ENCODE results near the gene MGA. TPM values are rescaled to one million over a fixed set of nuclear protein-coding genes. Genes with fewer than 3 reads are reported as not detected.

Gene MGA
- total RNA-seq, 1 donor from 2014 or later = 29.6 TPM

- H3K4me1 ChIP-seq = peaks cover 63% of the 10 kb centered on the region
- no peak for DNase-seq
- H3K27me3 ChIP-seq (ENCODE audit: low read depth) = no peaks in the 10 kb centered on the region
- no peak overlapping the region for H3K27ac ChIP-seq (replicated peaks)
- intact Hi-C loops (cut with micrococcal nuclease) = no loop called here
- H3K4me3 ChIP-seq = no peak overlapping the region
- TF ChIP-seq CTCF (IDR thresholded peaks at IDR 0.05; ENCODE audit: borderline replicate concordance) = no peak
- no peaks in the 10 kb centered on the region for H3K9me3 ChIP-seq (replicated peaks)
- peaks cover 8% of the 10 kb centered on the region for H3K36me3 ChIP-seq
These were observed 6.2 kb downstream of the MGA start for GRCh38 chr15:41666353-41666920.

- H3K36me3 ChIP-seq = peaks cover 8% of the 10 kb centered on the region
- TF ChIP-seq CTCF (IDR thresholded peaks at IDR 0.05; ENCODE audit: borderline replicate concordance) = no peak
- H3K27ac ChIP-seq (replicated peaks) = no peak overlapping the region
- no peak overlapping the region for H3K4me3 ChIP-seq
- no peak for DNase-seq
- H3K4me1 ChIP-seq = peaks cover 45% of the 10 kb centered on the region
- H3K27me3 ChIP-seq (ENCODE audit: low read depth) = no peaks in the 10 kb centered on the region
- intact Hi-C loops (cut with micrococcal nuclease) = no loop called here
- no peaks in the 10 kb centered on the region for H3K9me3 ChIP-seq (replicated peaks)
These were observed 9.5 kb downstream of the MGA start for GRCh38 chr15:41669701-41670100.

GRCh38 chr15:41671656-41672648 lies 11.7 kb downstream of the MGA start:
- Histone ChIP-seq H3K9me3 (replicated peaks) (no peaks in the 10 kb centered on the region), H3K27ac (replicated peaks) (no peak overlapping the region), H3K4me1 (peaks cover 33% of the 10 kb centered on the region), H3K27me3 (ENCODE audit: low read depth) (no peaks in the 10 kb centered on the region), H3K4me3 (no peak overlapping the region), H3K36me3 (peaks cover 8% of the 10 kb centered on the region)
- intact Hi-C loops (cut with micrococcal nuclease) = no loop called here
- no peak for DNase-seq
- TF ChIP-seq CTCF (IDR thresholded peaks at IDR 0.05; ENCODE audit: borderline replicate concordance) = no peak

GRCh38 chr15:41675337-41675736 lies 15.1 kb downstream of the MGA start:
- H3K27me3 ChIP-seq (ENCODE audit: low read depth) = no peaks in the 10 kb centered on the region

GRCh38 chr15:41678742-41679141 lies 18.5 kb downstream of the MGA start:
- H3K4me3 ChIP-seq = no peak overlapping the region
- H3K27me3 ChIP-seq (ENCODE audit: low read depth) = no peaks in the 10 kb centered on the region
- peaks cover 6% of the 10 kb centered on the region for H3K4me1 ChIP-seq
- H3K27ac ChIP-seq (replicated peaks) = no peak overlapping the region
- intact Hi-C loops (cut with micrococcal nuclease) = no loop called here
- no peak for DNase-seq
- H3K9me3 ChIP-seq (replicated peaks) = peaks cover 10% of the 10 kb centered on the region
- peaks cover 7% of the 10 kb centered on the region for H3K36me3 ChIP-seq
- TF ChIP-seq CTCF (IDR thresholded peaks at IDR 0.05; ENCODE audit: borderline replicate concordance) = no peak

More at GRCh38 chr15:41675337-41675736, 15.1 kb downstream of the MGA start:
- intact Hi-C loops (cut with micrococcal nuclease) = no loop called here
- peaks cover 7% of the 10 kb centered on the region for H3K36me3 ChIP-seq
- peaks cover 16% of the 10 kb centered on the region for H3K4me1 ChIP-seq
- H3K9me3 ChIP-seq (replicated peaks) = peaks cover 10% of the 10 kb centered on the region
- no peak overlapping the region for H3K27ac ChIP-seq (replicated peaks)
- DNase-seq = no peak
- H3K4me3 ChIP-seq = no peak overlapping the region
- TF ChIP-seq CTCF (IDR thresholded peaks at IDR 0.05; ENCODE audit: borderline replicate concordance) = no peak
